H1 (cell line): ENCODE measurements around the gene CDON. TPM values are rescaled to one million over a fixed set of nuclear protein-coding genes. Genes with fewer than 3 reads are reported as not detected.

Experiments used
- ASH2L ChIP-seq: fragments of 200-600, 300-600 bp; sonication (generic); IDR thresholded peaks from one replicate; pipeline ENCODE4 v1.7.1; 2017; ENCODE audit warnings: low read length
- BACH1 ChIP-seq: IDR thresholded peaks from 2 replicates; pipeline ENCODE4 v1.6.1; 2012; ENCODE audit warnings: low read length, improper control_type of control experiment
- CEBPB ChIP-seq: IDR thresholded peaks from 2 replicates; pipeline ENCODE4 v1.6.1; 2012; ENCODE audit warnings: low read depth, low read length
- POLR2AphosphoS5 ChIP-seq: IDR thresholded peaks from 2 replicates; pipeline ENCODE4 v1.6.1; 2011; ENCODE audit warnings: low read depth, low read length
- POU5F1 ChIP-seq: IDR thresholded peaks from 2 replicates; pipeline ENCODE4 v1.6.1; 2011; ENCODE audit warnings: low read depth, mild to moderate bottlenecking, low read length, moderate library complexity
- RFX5 ChIP-seq: IDR thresholded peaks from 2 replicates; pipeline ENCODE4 v1.6.1; 2011; ENCODE audit warnings: low read depth, low read length, improper control_type of control experiment, borderline replicate concordance
- SP2 ChIP-seq: IDR thresholded peaks from 2 replicates; pipeline ENCODE4 v1.6.1; 2012; ENCODE audit warnings: mild to moderate bottlenecking, low read length, inconsistent platforms
- polyA plus RNA-seq, 7 experiments: library from polyadenylated mRNA; depleted of rRNA in 3 of 7; stranded (reverse) in 5 of 7; unstranded in 2 of 7; fragments of >200 nt in 5 of 7; fragments of 200-250 nt in 2 of 7; gene quantifications; 1 replicate in 5 of 7; 2 replicates in 1 of 7; 4 replicates in 1 of 7; pipeline versions ENCODE4 v1.2.1 to v1.2.3, GENCODE V29; 2011 to 2013; ENCODE audit warnings: missing spikeins in 2 of 7, mixed read lengths in 2 of 7
- total RNA-seq: library from RNA; stranded (reverse); fragmentation: NEBNext Ultra II Directional; extraction: Animal tissue kit (Norgen Biotek cat#: 25700); gene quantifications from 2 replicates; pipeline ENCODE4 v1.2.1, GENCODE V29; 2021
- TF ChIP-seq, protein P1 (sequence below): fragments of 300-600 bp; sonication (generic); IDR thresholded peaks from 2 replicates; pipeline ENCODE4 v1.7.1; 2012; ENCODE audit warnings: low read length, moderate library complexity, mild to moderate bottlenecking, inconsistent platforms; ENCODE audit not compliant: insufficient replicate concordance

CDON gene
- total and polyA plus RNA-seq, 2 of the 8 experiments (the other 6 are each of a cell fraction or from before 2014, with no cell fraction given), result 11.0 to 32.5 TPM

DNA sequence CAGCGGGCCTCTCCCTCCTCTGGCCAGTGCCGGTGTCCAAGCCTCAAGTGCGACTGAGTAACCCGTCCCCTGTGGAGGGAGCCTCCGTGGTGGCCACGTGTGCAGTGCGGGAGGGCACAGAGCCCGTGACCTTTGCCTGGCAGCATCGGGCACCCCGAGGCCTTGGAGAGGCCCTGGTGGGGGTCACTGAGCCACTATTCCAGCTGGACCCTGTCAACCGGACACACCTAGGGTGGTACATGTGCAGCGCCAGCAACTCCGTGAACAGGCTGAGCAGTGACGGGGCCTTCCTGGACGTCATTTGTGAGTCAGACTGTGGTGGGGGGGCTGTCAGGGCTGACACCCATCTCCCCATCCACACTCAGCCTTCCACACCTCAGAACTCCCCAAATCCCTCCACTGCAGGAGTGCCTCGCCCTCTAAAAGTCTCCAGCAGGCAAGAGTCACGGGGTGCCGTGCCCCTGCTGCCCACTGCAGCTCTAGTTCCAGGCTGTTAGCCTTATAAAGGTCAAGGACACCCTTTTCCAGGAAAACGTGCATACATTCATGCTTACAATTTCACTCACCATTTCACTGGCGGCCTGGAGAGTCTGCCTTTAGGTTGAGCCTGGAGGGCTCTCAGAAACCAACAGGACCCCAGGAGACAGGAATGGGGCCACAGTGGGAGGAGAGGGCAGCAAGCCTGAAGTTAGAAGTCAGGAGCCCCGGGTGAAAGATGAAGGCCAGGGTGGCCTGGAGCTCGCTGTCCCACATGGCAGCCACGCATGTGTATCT lies 114.2 kb downstream of the CDON start (continued):
- TF ChIP-seq, protein P1, sequence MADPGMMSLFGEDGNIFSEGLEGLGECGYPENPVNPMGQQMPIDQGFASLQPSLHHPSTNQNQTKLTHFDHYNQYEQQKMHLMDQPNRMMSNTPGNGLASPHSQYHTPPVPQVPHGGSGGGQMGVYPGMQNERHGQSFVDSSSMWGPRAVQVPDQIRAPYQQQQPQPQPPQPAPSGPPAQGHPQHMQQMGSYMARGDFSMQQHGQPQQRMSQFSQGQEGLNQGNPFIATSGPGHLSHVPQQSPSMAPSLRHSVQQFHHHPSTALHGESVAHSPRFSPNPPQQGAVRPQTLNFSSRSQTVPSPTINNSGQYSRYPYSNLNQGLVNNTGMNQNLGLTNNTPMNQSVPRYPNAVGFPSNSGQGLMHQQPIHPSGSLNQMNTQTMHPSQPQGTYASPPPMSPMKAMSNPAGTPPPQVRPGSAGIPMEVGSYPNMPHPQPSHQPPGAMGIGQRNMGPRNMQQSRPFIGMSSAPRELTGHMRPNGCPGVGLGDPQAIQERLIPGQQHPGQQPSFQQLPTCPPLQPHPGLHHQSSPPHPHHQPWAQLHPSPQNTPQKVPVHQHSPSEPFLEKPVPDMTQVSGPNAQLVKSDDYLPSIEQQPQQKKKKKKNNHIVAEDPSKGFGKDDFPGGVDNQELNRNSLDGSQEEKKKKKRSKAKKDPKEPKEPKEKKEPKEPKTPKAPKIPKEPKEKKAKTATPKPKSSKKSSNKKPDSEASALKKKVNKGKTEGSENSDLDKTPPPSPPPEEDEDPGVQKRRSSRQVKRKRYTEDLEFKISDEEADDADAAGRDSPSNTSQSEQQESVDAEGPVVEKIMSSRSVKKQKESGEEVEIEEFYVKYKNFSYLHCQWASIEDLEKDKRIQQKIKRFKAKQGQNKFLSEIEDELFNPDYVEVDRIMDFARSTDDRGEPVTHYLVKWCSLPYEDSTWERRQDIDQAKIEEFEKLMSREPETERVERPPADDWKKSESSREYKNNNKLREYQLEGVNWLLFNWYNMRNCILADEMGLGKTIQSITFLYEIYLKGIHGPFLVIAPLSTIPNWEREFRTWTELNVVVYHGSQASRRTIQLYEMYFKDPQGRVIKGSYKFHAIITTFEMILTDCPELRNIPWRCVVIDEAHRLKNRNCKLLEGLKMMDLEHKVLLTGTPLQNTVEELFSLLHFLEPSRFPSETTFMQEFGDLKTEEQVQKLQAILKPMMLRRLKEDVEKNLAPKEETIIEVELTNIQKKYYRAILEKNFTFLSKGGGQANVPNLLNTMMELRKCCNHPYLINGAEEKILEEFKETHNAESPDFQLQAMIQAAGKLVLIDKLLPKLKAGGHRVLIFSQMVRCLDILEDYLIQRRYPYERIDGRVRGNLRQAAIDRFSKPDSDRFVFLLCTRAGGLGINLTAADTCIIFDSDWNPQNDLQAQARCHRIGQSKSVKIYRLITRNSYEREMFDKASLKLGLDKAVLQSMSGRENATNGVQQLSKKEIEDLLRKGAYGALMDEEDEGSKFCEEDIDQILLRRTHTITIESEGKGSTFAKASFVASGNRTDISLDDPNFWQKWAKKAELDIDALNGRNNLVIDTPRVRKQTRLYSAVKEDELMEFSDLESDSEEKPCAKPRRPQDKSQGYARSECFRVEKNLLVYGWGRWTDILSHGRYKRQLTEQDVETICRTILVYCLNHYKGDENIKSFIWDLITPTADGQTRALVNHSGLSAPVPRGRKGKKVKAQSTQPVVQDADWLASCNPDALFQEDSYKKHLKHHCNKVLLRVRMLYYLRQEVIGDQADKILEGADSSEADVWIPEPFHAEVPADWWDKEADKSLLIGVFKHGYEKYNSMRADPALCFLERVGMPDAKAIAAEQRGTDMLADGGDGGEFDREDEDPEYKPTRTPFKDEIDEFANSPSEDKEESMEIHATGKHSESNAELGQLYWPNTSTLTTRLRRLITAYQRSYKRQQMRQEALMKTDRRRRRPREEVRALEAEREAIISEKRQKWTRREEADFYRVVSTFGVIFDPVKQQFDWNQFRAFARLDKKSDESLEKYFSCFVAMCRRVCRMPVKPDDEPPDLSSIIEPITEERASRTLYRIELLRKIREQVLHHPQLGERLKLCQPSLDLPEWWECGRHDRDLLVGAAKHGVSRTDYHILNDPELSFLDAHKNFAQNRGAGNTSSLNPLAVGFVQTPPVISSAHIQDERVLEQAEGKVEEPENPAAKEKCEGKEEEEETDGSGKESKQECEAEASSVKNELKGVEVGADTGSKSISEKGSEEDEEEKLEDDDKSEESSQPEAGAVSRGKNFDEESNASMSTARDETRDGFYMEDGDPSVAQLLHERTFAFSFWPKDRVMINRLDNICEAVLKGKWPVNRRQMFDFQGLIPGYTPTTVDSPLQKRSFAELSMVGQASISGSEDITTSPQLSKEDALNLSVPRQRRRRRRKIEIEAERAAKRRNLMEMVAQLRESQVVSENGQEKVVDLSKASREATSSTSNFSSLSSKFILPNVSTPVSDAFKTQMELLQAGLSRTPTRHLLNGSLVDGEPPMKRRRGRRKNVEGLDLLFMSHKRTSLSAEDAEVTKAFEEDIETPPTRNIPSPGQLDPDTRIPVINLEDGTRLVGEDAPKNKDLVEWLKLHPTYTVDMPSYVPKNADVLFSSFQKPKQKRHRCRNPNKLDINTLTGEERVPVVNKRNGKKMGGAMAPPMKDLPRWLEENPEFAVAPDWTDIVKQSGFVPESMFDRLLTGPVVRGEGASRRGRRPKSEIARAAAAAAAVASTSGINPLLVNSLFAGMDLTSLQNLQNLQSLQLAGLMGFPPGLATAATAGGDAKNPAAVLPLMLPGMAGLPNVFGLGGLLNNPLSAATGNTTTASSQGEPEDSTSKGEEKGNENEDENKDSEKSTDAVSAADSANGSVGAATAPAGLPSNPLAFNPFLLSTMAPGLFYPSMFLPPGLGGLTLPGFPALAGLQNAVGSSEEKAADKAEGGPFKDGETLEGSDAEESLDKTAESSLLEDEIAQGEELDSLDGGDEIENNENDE, result no peak
- TF ChIP-seq POLR2AphosphoS5 (no peak), POU5F1 (no peak), RFX5 (no peak), BACH1 (no peak), SP2 (no peak), ASH2L (no peak), CEBPB (no peak)
- TF ChIP-seq, all 59 proteins: peak for 0
